ENCODE data around the gene TFCP2.
A peak's percentile ranks its signal among the peaks of the same experiment; 100 is the strongest.

DNA sequence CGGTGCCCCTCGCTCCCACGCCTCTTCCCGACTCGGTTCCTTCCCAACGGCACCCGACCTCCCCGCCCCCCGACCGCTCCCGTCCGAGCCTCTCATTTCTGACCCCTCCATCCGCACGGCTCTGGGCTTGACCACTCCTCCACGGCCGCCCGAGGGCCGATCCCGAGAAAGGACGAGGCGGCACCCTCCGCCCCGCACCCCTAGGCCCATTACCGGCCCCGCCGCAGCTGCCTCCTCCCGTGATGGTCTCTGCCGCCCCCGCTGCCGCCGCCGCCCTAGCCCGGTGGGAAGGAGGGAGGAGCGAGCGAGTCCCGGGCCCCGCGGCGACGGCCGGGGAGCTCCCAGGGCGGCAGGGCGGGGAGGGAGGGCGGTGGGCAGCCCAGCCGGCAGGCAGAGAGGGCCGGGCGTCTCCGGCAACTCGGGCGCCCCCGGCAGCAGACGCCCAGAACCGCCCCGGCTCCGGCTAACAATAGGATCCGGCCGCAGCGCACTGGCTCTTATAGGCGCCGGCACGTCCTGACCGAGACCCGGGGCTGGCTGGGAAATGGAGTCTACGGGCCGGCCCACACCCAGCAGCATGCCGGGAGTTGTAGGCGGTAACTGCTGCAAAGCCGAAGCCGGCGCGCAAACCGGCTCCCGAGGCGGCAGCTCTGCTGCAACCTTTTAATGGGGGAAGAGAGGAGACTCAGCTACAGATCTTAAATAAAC, 89.7 kb downstream of the TFCP2 start, which contains the start of gene CSRNP2:
- TF ChIP-seq, protein P1, sequence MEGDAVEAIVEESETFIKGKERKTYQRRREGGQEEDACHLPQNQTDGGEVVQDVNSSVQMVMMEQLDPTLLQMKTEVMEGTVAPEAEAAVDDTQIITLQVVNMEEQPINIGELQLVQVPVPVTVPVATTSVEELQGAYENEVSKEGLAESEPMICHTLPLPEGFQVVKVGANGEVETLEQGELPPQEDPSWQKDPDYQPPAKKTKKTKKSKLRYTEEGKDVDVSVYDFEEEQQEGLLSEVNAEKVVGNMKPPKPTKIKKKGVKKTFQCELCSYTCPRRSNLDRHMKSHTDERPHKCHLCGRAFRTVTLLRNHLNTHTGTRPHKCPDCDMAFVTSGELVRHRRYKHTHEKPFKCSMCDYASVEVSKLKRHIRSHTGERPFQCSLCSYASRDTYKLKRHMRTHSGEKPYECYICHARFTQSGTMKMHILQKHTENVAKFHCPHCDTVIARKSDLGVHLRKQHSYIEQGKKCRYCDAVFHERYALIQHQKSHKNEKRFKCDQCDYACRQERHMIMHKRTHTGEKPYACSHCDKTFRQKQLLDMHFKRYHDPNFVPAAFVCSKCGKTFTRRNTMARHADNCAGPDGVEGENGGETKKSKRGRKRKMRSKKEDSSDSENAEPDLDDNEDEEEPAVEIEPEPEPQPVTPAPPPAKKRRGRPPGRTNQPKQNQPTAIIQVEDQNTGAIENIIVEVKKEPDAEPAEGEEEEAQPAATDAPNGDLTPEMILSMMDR (conservative IDR thresholded peaks at IDR 0.05): no peak; the same call in 1 of the 2 replicates
- TF ChIP-seq ZFX (IDR thresholded peaks at IDR 0.05): peak; percentile 83

All from C4-2B (cell line).